Endodermal cell (in vitro differentiated cells): ENCODE results near the gene MCU. TPM values are rescaled to one million over a fixed set of nuclear protein-coding genes. Genes with fewer than 3 reads are reported as not detected.
"Not testable (repeated sequence)": the region's sequence is repeated elsewhere in the genome, so short reads cannot be mapped to it uniquely, and the experiment has no call there.

Experiments
- DNase-seq: peaks from one replicate; pipeline ENCODE4 v3.0.0-alpha.2; 2017
- H3K27ac ChIP-seq: 2 replicates; pipeline ENCODE4 v1.5.1; 2013; ENCODE audit warnings: mild to moderate bottlenecking, low read depth, low read length, moderate library complexity
- H3K27me3 ChIP-seq: 2 replicates; pipeline ENCODE4 v1.6.1; 2013; ENCODE audit warnings: mild to moderate bottlenecking, low read length, moderate library complexity; ENCODE audit not compliant: insufficient read depth, control insufficient read depth, poor library complexity, severe bottlenecking
- H3K36me3 ChIP-seq: 2 replicates; pipeline ENCODE4 v1.7.0; 2013; ENCODE audit warnings: mild to moderate bottlenecking, low read length, moderate library complexity; ENCODE audit not compliant: control insufficient read depth, insufficient read depth
- H3K4me1 ChIP-seq: one replicate; pipeline ENCODE4 v1.7.0; 2013; ENCODE audit warnings: low read length; ENCODE audit not compliant: control insufficient read depth, insufficient read depth
- H3K4me3 ChIP-seq: 2 replicates; pipeline ENCODE4 v1.5.1; 2013; ENCODE audit warnings: mild to moderate bottlenecking, low read length, moderate library complexity
- H3K9ac ChIP-seq: 2 replicates; pipeline ENCODE4 v1.6.1; 2013; ENCODE audit warnings: mild to moderate bottlenecking, low read length, moderate library complexity; ENCODE audit not compliant: poor library complexity, severe bottlenecking; ENCODE audit errors: extremely low read depth
- H3K9me3 ChIP-seq: 2 replicates; pipeline ENCODE4 v1.6.1; 2013; ENCODE audit warnings: mild to moderate bottlenecking, low read length, moderate library complexity; ENCODE audit not compliant: control insufficient read depth
- H3K27ac Mint-ChIP-seq: 2 replicates; pipeline ENCODE4 v1.8.0; 2020; ENCODE audit warnings: mixed read lengths
- H3K27me3 Mint-ChIP-seq: 2 replicates; pipeline ENCODE4 v1.8.0; 2021; ENCODE audit warnings: mild to moderate bottlenecking, mixed read lengths; ENCODE audit not compliant: insufficient read depth
- H3K36me3 Mint-ChIP-seq: 2 replicates; pipeline ENCODE4 v1.8.0; 2020; ENCODE audit warnings: low read depth, mixed read lengths
- H3K4me1 Mint-ChIP-seq: 2 replicates; pipeline ENCODE4 v1.8.0; 2020; ENCODE audit warnings: mixed read lengths
- H3K4me3 Mint-ChIP-seq: 2 replicates; pipeline ENCODE4 v1.8.0; 2020; ENCODE audit warnings: mild to moderate bottlenecking, moderate library complexity, mixed read lengths
- H3K9me3 Mint-ChIP-seq: 2 replicates; pipeline ENCODE4 v1.8.0; 2020; ENCODE audit warnings: mild to moderate bottlenecking, mixed read lengths
- WGBS, 2 experiments: methylation state at CpG; one replicate each; pipeline versions ENCODE4 v1.1.5 to v1.1.7; 2013; ENCODE audit warnings: missing lambda C conversion rate in 2 of 2, mixed read lengths in 1 of 2; ENCODE audit not compliant: insufficient coverage in 1 of 2, insufficient read length in 1 of 2; 5-methylcytosine and 5-hydroxymethylcytosine counted together
- total RNA-seq, 2 donors: library from RNA; stranded (reverse); fragmentation: NEBNext Ultra II Directional in 1 of 2; extraction: Animal tissue kit (Norgen Biotek cat#: 25700) in 1 of 2; gene quantifications; 2 replicates in 1 of 2; 3 replicates in 1 of 2; pipeline ENCODE4 v1.2.1, GENCODE V29; 2021
- TF ChIP-seq, protein P1 (sequence below): fragments of 200-600 bp; sonication (generic); conservative IDR thresholded peaks from 2 replicates; pipeline ENCODE4 v1.5.0; 2021; ENCODE audit warnings: antibody characterized with exemption, mild to moderate bottlenecking

The MCU gene
- total RNA-seq, 2 donors from 2014 or later, result 46.1 to 48.5 TPM

DNA sequence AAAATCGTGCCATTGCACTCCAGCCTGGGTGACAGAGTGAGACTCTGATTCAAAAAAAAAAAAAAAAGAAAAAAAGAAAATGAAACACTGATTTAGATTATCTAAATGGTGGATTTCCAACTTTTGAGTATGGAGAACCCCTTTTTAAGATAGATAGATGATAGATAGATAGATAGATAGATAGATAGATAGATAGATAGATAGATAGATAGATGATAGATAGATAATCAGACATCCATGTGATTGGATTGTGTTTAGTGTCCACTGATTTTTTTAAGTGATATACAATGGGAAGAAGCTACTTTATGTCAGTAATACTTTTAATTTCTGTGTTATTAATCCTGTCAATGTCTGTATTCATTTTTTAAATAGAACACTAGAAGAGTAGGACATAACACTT lies 207.6 kb downstream of the MCU start:
- Mint-ChIP-seq H3K4me1 (no peaks in the 10 kb centered on the region), H3K36me3 (no peaks in the 10 kb centered on the region), H3K27me3 (no peaks in the 10 kb centered on the region), H3K27ac (no peak overlapping the region), H3K9me3 (peaks cover 14% of the 10 kb centered on the region), H3K4me3 (no peak overlapping the region)
- peaks cover 10% of the 10 kb centered on the region for H3K9me3 ChIP-seq
- no peaks in the 10 kb centered on the region for H3K36me3 ChIP-seq
- WGBS, 2 experiments, result 86 to 96% methylated on average over 1 of the region's 1 CpG
- no peak overlapping the region for H3K27ac ChIP-seq
- H3K27me3 ChIP-seq, result no peaks in the 10 kb centered on the region
- DNase-seq, result no peak
- TF ChIP-seq, protein P1, sequence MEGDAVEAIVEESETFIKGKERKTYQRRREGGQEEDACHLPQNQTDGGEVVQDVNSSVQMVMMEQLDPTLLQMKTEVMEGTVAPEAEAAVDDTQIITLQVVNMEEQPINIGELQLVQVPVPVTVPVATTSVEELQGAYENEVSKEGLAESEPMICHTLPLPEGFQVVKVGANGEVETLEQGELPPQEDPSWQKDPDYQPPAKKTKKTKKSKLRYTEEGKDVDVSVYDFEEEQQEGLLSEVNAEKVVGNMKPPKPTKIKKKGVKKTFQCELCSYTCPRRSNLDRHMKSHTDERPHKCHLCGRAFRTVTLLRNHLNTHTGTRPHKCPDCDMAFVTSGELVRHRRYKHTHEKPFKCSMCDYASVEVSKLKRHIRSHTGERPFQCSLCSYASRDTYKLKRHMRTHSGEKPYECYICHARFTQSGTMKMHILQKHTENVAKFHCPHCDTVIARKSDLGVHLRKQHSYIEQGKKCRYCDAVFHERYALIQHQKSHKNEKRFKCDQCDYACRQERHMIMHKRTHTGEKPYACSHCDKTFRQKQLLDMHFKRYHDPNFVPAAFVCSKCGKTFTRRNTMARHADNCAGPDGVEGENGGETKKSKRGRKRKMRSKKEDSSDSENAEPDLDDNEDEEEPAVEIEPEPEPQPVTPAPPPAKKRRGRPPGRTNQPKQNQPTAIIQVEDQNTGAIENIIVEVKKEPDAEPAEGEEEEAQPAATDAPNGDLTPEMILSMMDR, result no peak
- no peak overlapping the region for H3K9ac ChIP-seq
- H3K4me3 ChIP-seq, result no peak overlapping the region
- H3K4me1 ChIP-seq, result no peaks in the 10 kb centered on the region

DNA sequence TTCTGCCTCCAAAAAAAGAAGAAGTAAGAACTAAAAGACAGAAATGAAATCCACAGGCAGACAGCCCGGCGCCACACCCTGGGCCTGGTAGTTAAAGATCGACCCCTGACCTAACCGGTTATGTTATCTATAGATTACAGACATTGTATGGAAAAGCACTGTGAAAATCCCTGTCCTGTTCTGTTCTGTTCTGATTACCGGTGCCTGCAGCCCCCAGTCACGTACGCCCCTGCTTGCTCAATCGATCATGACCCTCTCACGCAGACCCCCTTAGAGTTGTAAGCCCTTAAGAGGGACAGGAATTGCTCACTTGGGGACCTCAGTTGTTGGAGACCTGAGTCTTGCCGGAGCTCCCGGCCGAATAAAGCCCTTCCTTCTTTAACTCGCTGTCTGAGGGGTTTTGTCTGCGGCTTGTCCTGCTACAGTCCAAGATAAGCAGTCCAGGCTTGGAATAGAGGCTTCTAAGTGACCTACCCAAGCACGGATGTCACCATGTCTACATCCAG lies 212.1 kb downstream of the MCU start:
- DNase-seq, H3K27ac ChIP-seq, H3K9ac ChIP-seq, H3K36me3 Mint-ChIP-seq, H3K27me3 ChIP-seq, H3K4me1 Mint-ChIP-seq, H3K4me3 Mint-ChIP-seq, H3K36me3 ChIP-seq, H3K9me3 ChIP-seq, H3K27ac Mint-ChIP-seq, H3K4me3 ChIP-seq, H3K4me1 ChIP-seq, H3K27me3 Mint-ChIP-seq: not testable (repeated sequence)
- 95 to 100% methylated on average over 4 to 15 of the region's 15 CpGs for WGBS, 2 experiments
- peaks cover 18% of the 10 kb centered on the region for H3K9me3 Mint-ChIP-seq

DNA sequence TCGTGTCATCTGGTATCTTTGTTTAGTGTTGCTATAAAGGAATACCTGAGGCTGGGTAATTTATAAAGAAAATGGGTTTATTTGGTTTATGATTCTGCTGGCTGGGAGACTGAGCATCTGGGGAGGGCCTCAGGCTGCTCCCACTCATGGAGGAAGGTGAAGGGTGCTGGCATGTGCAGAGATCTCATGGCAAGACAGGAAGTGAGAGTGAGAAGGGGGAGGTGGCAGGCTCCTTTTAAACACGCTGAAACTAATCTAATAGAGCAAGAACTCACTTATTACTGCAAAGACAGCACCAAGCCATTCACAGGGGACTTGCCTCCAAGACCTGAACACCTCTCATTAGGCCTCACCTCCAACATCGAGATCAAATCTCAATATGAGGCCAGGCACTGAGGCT lies 212.9 kb downstream of the MCU start:
- H3K9me3 ChIP-seq, result peaks cover 10% of the 10 kb centered on the region
- H3K36me3 ChIP-seq, result no peaks in the 10 kb centered on the region
- H3K4me1 ChIP-seq, result no peaks in the 10 kb centered on the region
- Mint-ChIP-seq H3K27me3 (no peaks in the 10 kb centered on the region), H3K4me3 (no peak overlapping the region), H3K27ac (no peak overlapping the region), H3K36me3 (no peaks in the 10 kb centered on the region), H3K9me3 (peaks cover 18% of the 10 kb centered on the region), H3K4me1 (no peaks in the 10 kb centered on the region)
- no peak overlapping the region for H3K9ac ChIP-seq
- H3K4me3 ChIP-seq, result no peak overlapping the region
- 95% methylated on average over 3 of the region's 3 CpGs; no CpG with 5 or more reads in 1 of the 2 experiments for WGBS, 2 experiments
- DNase-seq, result no peak
- no peaks in the 10 kb centered on the region for H3K27me3 ChIP-seq
- TF ChIP-seq, protein P1, result no peak
- H3K27ac ChIP-seq, result no peak overlapping the region

- Mint-ChIP-seq H3K36me3 (no peaks in the 10 kb centered on the region), H3K9me3 (peaks cover 18% of the 10 kb centered on the region), H3K27me3 (no peaks in the 10 kb centered on the region), H3K27ac (no peak overlapping the region), H3K4me1 (no peaks in the 10 kb centered on the region), H3K4me3 (no peak overlapping the region)
- H3K9me3 ChIP-seq, result peaks cover 10% of the 10 kb centered on the region
- WGBS, 2 experiments, result 91 to 92% methylated on average over 6 of the region's 6 CpGs
- H3K27ac ChIP-seq, result no peak overlapping the region
- DNase-seq, result no peak
- no peaks in the 10 kb centered on the region for H3K4me1 ChIP-seq
- H3K36me3 ChIP-seq, result no peaks in the 10 kb centered on the region
- TF ChIP-seq, protein P1, result no peak
- H3K4me3 ChIP-seq, result no peak overlapping the region
- H3K9ac ChIP-seq, result no peak overlapping the region
- H3K27me3 ChIP-seq, result no peaks in the 10 kb centered on the region
These were observed 214.5 kb downstream of the MCU start for GRCh38 chr10:72906446-72906845.
